Natural killer cell (primary cell): ENCODE measurements around the gene RPRML. TPM values are rescaled to one million over a fixed set of nuclear protein-coding genes. Genes with fewer than 3 reads are reported as not detected.

Source experiments
- ATAC-seq, 3 donors: fragments of 150-1000 bp in 2 of 3; fragments of 200-7000 bp in 1 of 3; cut with Tn5 transposase; 1 replicate in 1 of 3; 2 replicates in 2 of 3; pipeline ENCODE4 v1.10.0; 2021; ENCODE audit warnings: mild to moderate bottlenecking in 2 of 3, moderate library complexity in 2 of 3
- DNase-seq, 2 donors: peaks; one replicate each; pipeline versions ENCODE4 v3.0.0 to v3.0.0-alpha.2; 2013 to 2021; ENCODE audit warnings: mixed read lengths in 1 of 2
- H3K27ac ChIP-seq: one replicate; pipeline ENCODE4 v1.5.1; 2013; ENCODE audit warnings: mild to moderate bottlenecking, low read length
- H3K27me3 ChIP-seq: one replicate; pipeline ENCODE4 v1.6.1; 2013; ENCODE audit warnings: low read length; ENCODE audit not compliant: control insufficient read depth, insufficient read depth
- H3K36me3 ChIP-seq: one replicate; pipeline ENCODE4 v1.6.1; 2013; ENCODE audit warnings: low read length; ENCODE audit not compliant: control insufficient read depth, insufficient read depth
- H3K4me1 ChIP-seq: one replicate; pipeline ENCODE4 v1.6.1; 2013; ENCODE audit warnings: low read length; ENCODE audit not compliant: control insufficient read depth, insufficient read depth
- H3K4me3 ChIP-seq: one replicate; pipeline ENCODE4 v1.5.1; 2013; ENCODE audit warnings: low read length
- H3K9me3 ChIP-seq: one replicate; pipeline ENCODE4 v1.6.1; 2013; ENCODE audit warnings: low read length; ENCODE audit not compliant: control insufficient read depth, insufficient read depth
- H3K27ac Mint-ChIP-seq, 2 donors: one replicate each; pipeline ENCODE4 v1.8.0; 2022; ENCODE audit warnings: mild to moderate bottlenecking in 2 of 2, mixed read lengths in 2 of 2, moderate library complexity in 1 of 2
- H3K27me3 Mint-ChIP-seq, 2 donors: one replicate each; pipeline ENCODE4 v1.8.0; 2022; ENCODE audit warnings: low read depth in 2 of 2, mixed read lengths in 2 of 2
- H3K36me3 Mint-ChIP-seq: one replicate; pipeline ENCODE4 v1.8.0; 2022; ENCODE audit warnings: mixed read lengths
- H3K4me1 Mint-ChIP-seq, 2 donors: one replicate each; pipeline ENCODE4 v1.8.0; 2022; ENCODE audit warnings: mixed read lengths in 2 of 2
- H3K4me3 Mint-ChIP-seq: one replicate; pipeline ENCODE4 v1.8.0; 2022; ENCODE audit warnings: mild to moderate bottlenecking, moderate library complexity, mixed read lengths
- H3K9me3 Mint-ChIP-seq, 2 donors: one replicate each; pipeline ENCODE4 v1.8.0; 2022; ENCODE audit warnings: mixed read lengths in 2 of 2
- CTCF ChIP-seq: fragments of 200-600 bp; IDR thresholded peaks from one replicate; pipeline ENCODE4 v1.8.0; 2022; ENCODE audit warnings: antibody characterized with exemption
- WGBS: methylation state at CpG from one replicate; pipeline ENCODE4 v1.1.7; 2013; ENCODE audit warnings: missing lambda C conversion rate; ENCODE audit not compliant: insufficient coverage; 5-methylcytosine and 5-hydroxymethylcytosine counted together
- intact Hi-C: fragments of 100-400 bp; cut with micrococcal nuclease; formaldehyde crosslinking; loops from one replicate; pipeline ENCODE4 v1.14.2; 2022
- total RNA-seq, 4 donors: library from RNA; stranded (reverse); fragments of 120-200 nt in 1 of 4; gene quantifications; one replicate each; pipeline versions ENCODE4 v1.2.3 to v1.2.4, GENCODE V29; 2013 to 2022

Gene RPRML
- total RNA-seq, 3 donors from 2014 or later (not counting 1 experiment from before 2014, with no cell fraction given), result not detected

DNA sequence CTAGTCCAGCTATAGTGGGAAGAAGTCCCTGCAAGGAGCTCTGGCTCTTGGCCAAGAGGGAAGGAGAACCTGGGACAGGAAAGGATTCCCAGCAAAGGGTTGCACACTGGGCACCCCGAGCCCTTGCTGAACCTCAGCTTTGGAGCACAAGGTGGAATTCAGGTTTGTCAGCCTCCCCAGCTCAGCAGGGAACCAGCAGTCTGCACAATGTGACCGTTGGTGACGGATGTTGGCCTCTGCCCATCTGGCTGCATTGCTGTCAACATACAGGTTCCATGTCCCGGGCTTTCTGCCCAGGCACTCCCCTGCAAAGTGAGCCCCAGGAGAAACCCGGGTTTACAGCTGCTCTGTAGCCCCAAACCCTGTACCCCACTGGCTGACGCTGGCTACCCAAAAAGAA lies 6.7 kb downstream of the RPRML start:
- intact Hi-C loops, result no loop called here
- H3K27ac ChIP-seq, result no peak overlapping the region
- no peaks in the 10 kb centered on the region for H3K4me1 ChIP-seq
- Mint-ChIP-seq H3K27ac (no peak overlapping the region), H3K27me3 (peaks cover 4 to 14% of the 10 kb centered on the region in 2 donors), H3K9me3 (no peaks in the 10 kb centered on the region), H3K4me3 (no peak overlapping the region), H3K4me1 (no peaks in the 10 kb centered on the region), H3K36me3 (no peaks in the 10 kb centered on the region)
- no peak overlapping the region for H3K4me3 ChIP-seq
- no peaks in the 10 kb centered on the region for H3K9me3 ChIP-seq
- WGBS, result 79% methylated on average over 6 of the region's 6 CpGs
- H3K36me3 ChIP-seq, result no peaks in the 10 kb centered on the region
- no peak for TF ChIP-seq CTCF
- DNase-seq, result no peak
- H3K27me3 ChIP-seq, result peaks cover 6% of the 10 kb centered on the region
- no peak for ATAC-seq

GRCh38 chr17:46971647-46972300 lies 7.3 kb downstream of the RPRML start:
- no peak overlapping the region for H3K4me3 Mint-ChIP-seq
- WGBS, result 95% methylated on average over 7 of the region's 10 CpGs
- Histone ChIP-seq H3K36me3 (no peaks in the 10 kb centered on the region), H3K27me3 (no peaks in the 10 kb centered on the region), H3K27ac (no peak overlapping the region), H3K4me1 (no peaks in the 10 kb centered on the region), H3K9me3 (no peaks in the 10 kb centered on the region), H3K4me3 (no peak overlapping the region)
- H3K27ac Mint-ChIP-seq, result no peak overlapping the region
- H3K27me3 Mint-ChIP-seq, result peaks cover 4 to 8% of the 10 kb centered on the region in 2 donors
- ATAC-seq (no peak), DNase-seq (no peak)
- no peak for TF ChIP-seq CTCF
- no peaks in the 10 kb centered on the region for H3K4me1 Mint-ChIP-seq
- intact Hi-C loops, result no loop called here
- H3K36me3 Mint-ChIP-seq, result no peaks in the 10 kb centered on the region
- H3K9me3 Mint-ChIP-seq, result no peaks in the 10 kb centered on the region

GRCh38 chr17:46968896-46969295 lies 10.2 kb downstream of the RPRML start:
- no peak for DNase-seq
- Mint-ChIP-seq H3K9me3 (no peaks in the 10 kb centered on the region), H3K27ac (no peak overlapping the region), H3K36me3 (no peaks in the 10 kb centered on the region), H3K27me3 (no peaks in the 10 kb centered on the region), H3K4me1 (no peaks in the 10 kb centered on the region), H3K4me3 (no peak overlapping the region)
- 97% methylated on average over 8 of the region's 8 CpGs for WGBS
- intact Hi-C loops, result no loop called here
- TF ChIP-seq CTCF, result no peak
- Histone ChIP-seq H3K27me3 (no peaks in the 10 kb centered on the region), H3K4me3 (no peak overlapping the region), H3K36me3 (no peaks in the 10 kb centered on the region), H3K9me3 (no peaks in the 10 kb centered on the region), H3K27ac (no peak overlapping the region), H3K4me1 (no peaks in the 10 kb centered on the region)
- ATAC-seq, result no peak

GRCh38 chr17:46968224-46968834 lies 10.7 kb downstream of the RPRML start:
- no peak overlapping the region for H3K4me3 Mint-ChIP-seq
- Histone ChIP-seq H3K9me3 (no peaks in the 10 kb centered on the region), H3K36me3 (no peaks in the 10 kb centered on the region), H3K4me3 (no peak overlapping the region), H3K27me3 (no peaks in the 10 kb centered on the region), H3K4me1 (no peaks in the 10 kb centered on the region), H3K27ac (no peak overlapping the region)
- no peak for TF ChIP-seq CTCF
- DNase-seq (no peak), ATAC-seq (no peak)
- H3K9me3 Mint-ChIP-seq, result no peaks in the 10 kb centered on the region
- WGBS, result 91% methylated on average over 6 of the region's 6 CpGs
- H3K4me1 Mint-ChIP-seq, result no peaks in the 10 kb centered on the region
- no peaks in the 10 kb centered on the region for H3K27me3 Mint-ChIP-seq
- H3K27ac Mint-ChIP-seq, result no peak overlapping the region
- H3K36me3 Mint-ChIP-seq, result no peaks in the 10 kb centered on the region
- intact Hi-C loops, result no loop called here
